Fibroblast of upper back skin (primary cell): ENCODE results near the gene ACE2.
A peak's percentile ranks its signal among the peaks of the same experiment; 100 is the strongest.
"Not testable (repeated sequence)": the region's sequence is repeated elsewhere in the genome, so short reads cannot be mapped to it uniquely, and the experiment has no call there.

Experiments
- DNase-seq: peaks from one replicate; pipeline ENCODE4 v3.0.0-alpha.2; 2013

Gene ACE2

GRCh38 chrX:15600745-15601144, at the start of gene ACE2:
Gene ACE2, minus strand, starts transcription at chrX:15600960. Its CDS starts 49 bp downstream, at chrX:15600911.
- DNase-seq: no peak

GRCh38 chrX:15647510-15647909, 46.8 kb upstream of the ACE2 start:
- DNase-seq: not testable (repeated sequence)

DNA sequence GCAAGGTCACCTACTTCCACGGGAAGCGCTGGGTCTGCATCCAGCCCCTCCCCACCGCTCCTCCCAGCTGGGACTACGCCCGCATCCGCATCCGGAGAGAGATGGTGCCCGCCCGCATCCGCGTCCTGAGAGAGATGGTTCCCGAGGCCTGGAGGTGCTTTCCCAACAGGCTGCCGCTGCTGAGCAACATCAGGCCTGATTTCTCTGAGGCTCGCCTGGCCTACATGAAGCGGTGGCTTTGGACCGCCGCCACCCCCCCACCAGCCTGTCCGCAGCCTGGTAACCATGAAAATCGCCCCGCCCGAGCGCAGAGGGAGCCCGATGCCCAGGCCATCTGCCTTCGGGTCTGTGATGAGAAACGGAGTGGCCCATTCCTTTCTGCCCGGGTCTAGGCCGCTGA, 45.8 kb upstream of the ACE2 start:
- no peak for DNase-seq

- DNase-seq: no peak
Observed at GRCh38 chrX:15646031-15646430, 45.3 kb upstream of the ACE2 start.

DNA sequence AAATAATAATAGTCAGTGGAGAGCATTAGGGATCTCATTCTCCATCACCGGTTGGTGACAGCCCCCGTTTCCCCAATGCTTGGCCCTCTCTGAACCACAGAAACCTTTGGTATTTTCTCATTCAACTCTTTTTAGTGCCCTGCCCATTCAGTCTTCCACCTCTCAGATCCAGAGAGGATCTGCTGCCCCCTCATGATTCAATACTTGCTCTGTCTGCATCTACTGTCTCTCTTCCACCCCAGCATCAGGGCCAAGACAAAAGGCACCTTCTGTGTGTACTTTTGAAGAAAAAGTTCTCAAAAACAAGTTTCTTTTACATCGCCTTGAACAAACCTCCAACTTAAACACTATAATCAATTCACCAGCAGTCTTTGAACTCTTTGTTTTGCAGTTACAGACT, 44.5 kb upstream of the ACE2 start:
- DNase-seq: no peak

GRCh38 chrX:15644560-15644872, 43.8 kb upstream of the ACE2 start:
- no peak for DNase-seq

DNA sequence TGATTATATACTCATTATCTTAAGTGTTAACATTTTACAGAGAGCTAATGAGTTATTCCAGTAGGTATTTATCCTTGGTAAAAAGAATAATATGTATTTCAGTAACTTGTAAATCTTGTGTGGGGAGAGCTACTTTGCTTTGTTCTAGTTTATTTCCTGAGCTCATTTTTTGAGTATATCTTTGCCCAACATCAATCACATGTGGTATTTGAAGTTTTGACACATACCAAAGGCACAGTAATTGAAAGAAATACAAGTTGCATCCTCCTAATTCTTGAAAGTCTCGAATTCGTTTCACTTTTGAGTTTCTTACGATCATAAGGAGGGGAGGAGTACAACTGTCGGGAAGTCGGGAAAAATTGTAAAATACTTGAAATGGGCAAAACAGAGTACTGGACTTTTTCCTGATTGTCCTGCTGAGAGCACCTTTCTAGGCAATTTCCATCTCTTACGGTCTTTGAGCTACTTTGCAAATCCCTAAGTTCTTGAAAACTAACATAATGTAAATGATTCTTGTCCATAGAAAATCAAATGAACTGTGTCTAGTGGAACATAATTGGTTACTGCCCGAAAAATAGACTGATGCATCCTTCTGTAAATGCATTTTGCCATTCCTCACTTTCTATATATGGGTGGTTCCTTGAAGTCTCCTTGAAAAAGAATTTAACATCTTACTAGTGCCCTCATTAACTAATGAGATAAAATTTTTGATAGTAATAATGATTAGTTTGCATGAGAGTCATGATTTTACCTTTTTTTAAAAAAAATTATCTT, 43.2 kb upstream of the ACE2 start:
- DNase-seq: no peak

DNA sequence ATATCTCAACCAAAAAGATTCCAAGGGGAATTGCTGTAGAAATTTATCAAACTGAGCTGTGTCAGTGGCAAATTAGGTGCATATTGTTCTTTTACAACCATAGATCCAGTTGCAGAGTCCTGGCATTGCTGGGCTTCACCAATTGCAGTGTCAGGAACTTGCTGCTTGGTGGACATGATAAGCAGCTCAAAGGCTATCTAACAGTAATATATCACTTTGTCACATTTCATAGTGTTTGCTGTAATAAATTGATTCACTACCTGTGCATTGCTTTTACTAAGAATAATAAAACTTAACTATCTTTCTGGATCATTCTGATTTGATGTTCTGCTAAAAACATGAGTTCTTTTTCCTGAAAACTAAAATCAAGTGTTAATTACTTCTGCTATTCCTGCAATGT, 30.9 kb upstream of the ACE2 start:
- no peak for DNase-seq

DNA sequence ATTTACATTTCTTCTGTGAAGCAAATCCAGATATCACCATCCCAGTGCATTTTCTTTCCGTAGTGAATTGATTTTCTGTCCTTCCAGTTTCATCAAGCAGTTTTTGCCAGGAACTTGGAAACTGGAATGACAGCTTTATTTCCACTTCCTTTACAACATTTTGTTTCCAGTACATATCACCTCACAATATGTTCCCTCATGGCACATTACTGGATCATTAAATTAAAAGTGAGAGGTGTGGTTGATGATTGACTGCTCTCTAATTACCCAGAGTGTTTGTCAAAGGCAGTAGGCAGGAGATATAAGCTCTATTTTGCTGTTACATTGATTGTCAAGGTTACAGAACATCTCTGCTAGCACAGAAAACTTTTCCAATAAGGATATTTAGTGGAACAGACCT, 22.3 kb upstream of the ACE2 start:
- DNase-seq: no peak

- peak; percentile 2 for DNase-seq
Observed at GRCh38 chrX:15619053-15619755, 18.4 kb upstream of the ACE2 start.

- no peak for DNase-seq
Observed at GRCh38 chrX:15617111-15617510, 16.4 kb upstream of the ACE2 start.

DNA sequence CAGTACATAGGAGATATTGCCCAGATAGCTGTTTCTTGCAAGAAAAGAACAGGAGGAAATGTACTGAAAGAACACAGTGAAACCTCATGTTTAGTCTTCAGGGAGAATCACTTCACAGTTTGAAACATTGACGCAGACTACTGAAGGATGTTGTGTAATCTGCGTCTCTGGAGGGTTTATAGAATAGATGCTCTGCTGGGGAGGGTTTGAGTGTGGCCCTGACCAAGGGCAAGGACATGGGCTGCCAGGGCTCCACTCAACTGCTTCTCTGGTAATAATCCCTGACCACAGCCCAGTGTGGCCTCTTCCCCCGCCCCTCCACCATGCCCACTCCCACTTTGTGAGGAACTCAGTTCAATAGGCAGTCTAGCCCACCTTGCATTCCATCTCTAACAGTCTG, 15.8 kb upstream of the ACE2 start:
- DNase-seq: no peak

DNA sequence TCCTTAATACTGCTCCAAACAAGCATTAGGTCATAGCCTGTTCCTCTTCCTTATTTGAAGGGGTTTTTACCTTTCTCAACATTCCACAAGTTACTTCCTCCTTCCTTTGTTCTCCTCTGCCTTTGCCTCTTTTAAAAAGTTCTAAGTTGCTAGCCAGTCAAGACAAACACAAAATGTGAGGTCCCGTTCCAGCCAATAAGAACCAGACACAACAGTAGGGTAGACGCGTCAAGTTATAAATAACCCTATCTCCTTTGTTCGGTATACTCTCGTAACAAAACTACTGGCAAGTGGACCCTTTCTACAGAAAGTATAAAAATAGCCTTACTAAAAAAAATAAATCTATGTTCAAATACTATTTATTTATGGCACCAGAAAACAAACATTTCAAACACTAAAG, 6.3 kb upstream of the ACE2 start:
- DNase-seq: no peak

DNA sequence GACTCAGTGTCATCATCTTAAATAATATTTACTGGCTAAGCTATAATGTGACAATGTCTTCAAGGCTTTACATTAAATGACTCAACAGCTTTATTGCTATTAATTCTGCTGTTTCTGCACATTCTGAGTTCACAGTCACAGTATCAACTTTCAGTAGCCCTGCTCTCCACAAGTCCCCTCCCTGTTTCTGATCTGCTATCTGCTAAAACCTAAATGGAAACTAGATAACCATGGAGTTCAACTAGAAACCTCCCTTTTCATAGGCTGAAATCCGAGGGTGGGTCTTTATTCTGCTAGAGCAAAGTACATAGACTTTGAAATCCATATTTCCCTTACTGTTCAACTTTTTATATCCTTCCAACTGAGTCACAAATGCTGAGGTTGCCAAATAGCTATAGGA, 5.4 kb upstream of the ACE2 start:
- no peak for DNase-seq

DNA sequence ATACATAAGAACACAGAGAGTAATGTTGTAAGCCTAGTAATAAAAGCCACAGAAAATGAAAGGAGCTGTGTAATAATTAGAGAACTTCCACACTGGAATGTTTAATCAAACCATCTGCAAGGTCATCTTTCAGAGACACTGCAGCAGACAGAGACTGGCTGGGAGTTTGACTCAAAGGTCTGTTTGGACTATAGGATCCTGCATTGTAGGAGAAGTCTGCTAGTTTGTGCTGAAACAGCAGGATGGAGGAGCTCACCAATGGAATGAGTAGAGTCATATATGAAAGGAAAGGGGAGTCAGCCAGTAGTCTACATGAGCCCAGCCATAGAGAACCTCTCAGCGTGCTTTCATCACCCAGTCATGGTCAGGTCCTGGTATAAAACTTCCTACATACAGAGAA, 4.5 kb upstream of the ACE2 start:
- no peak for DNase-seq

DNA sequence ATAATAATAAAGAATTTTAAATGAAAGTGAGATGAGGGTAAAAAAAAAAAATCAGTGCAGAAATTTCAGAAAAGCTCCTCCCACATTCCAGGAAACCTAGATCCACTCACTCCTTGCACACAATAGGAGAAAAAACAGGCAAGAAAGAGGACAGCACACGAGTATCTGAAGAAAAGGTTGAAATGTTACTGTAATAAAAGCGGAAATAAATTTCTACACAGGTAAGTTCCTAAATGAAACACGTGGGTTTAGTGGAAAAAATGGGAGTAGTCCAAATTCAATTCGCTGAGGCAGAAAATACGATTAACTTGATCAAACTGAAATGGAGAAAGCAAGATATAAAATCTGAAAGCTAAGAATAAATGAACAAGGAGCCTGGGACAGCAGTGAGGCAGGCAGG, 2.0 kb upstream of the ACE2 start:
- no peak for DNase-seq

DNA sequence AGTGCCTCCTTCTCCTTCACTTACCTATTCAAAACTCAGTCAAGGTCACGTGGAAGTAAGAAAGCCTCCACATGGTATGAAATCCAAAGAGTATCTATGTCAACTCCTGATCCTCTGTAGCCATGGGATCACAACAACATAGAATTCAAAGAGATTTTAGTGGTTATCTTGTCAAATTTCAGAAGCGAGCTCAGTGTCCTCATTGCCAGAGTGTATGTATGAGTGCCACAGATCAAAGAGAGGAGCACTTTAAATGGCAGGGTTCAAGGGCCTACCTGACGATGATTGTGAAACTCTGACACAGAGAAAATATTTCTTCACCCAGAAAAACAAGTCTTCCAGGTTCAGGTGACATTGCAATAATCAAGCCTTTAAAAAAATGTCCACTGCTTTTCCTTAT, 1.2 kb upstream of the ACE2 start:
- no peak for DNase-seq

GRCh38 chrX:15600049-15600448, 711 bp downstream of the ACE2 start:
- no peak for DNase-seq

GRCh38 chrX:15599461-15599860, 1.3 kb downstream of the ACE2 start:
- no peak for DNase-seq

DNA sequence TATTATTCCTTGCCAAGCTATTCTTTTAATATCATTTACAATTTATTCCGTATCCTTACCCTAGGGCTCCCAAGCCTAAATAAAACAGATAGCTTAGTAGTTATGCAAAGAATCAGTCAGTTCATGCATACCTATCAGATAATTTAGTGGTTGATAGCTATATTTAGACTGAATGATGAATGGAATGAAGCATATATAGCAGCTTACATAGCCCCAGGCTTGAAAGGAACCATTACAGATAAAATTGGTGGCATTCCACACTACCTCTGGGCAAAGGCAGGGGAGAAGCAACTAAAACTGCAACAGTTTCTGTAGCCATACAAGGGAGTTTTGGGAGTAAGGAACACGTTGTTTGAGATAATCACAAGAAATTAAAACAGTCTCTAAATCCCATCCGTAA, 2.7 kb downstream of the ACE2 start:
- no peak for DNase-seq

- no peak for DNase-seq
Observed at GRCh38 chrX:15594371-15594770, 6.4 kb downstream of the ACE2 start.

GRCh38 chrX:15579778-15580747, 20.7 kb downstream of the ACE2 start:
- DNase-seq: peak; percentile 1

GRCh38 chrX:15576019-15576418, 24.7 kb downstream of the ACE2 start:
- DNase-seq: no peak

DNA sequence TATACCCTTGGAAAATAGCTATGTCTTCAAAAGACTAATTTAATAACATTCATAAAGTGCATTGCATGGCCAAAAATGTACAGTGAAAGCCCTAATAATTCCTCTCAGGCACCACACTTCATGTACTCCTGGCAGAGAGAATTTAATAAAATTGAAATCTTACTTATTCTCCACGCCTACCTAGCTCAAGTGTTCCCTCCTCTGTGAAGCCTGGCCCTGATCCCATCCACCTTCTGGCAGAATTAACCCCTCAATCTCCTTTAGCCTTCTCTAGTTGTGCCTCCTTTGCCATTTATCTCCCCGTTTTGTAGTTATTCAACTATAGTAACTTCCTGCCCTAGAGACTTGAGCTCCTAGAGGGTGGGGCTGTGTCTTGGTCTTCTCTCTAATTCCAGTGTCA, 26.7 kb downstream of the ACE2 start:
- DNase-seq: no peak
